ENCODE results near the gene YTHDC2.

The YTHDC2 gene

GRCh38 chr5:113531481-113532159, 18.1 kb downstream of the YTHDC2 start:
- H3K27ac ChIP-seq (replicated peaks) = no peak overlapping the region
- no peak for DNase-seq (ENCODE audit: low read depth in 1 of 2, low spot score in 1 of 2)
- TF ChIP-seq GABPA (IDR thresholded peaks at IDR 0.05; ENCODE audit: low read depth) = no peak
- no peaks in the 10 kb centered on the region for H3K27me3 ChIP-seq (ENCODE audit: insufficient read depth, poor library complexity, severe bottlenecking)
- H3K4me3 ChIP-seq (replicated peaks; ENCODE audit: insufficient read depth, low read length) = no peak overlapping the region

GRCh38 chr5:113538313-113538712, 24.8 kb downstream of the YTHDC2 start:
- no peak for DNase-seq (ENCODE audit: low read depth in 1 of 2, low spot score in 1 of 2)
- Histone ChIP-seq H3K4me3 (replicated peaks; ENCODE audit: insufficient read depth, low read length) (no peak overlapping the region), H3K27ac (replicated peaks) (no peak overlapping the region), H3K27me3 (ENCODE audit: insufficient read depth, poor library complexity, severe bottlenecking) (no peaks in the 10 kb centered on the region)
- TF ChIP-seq GABPA (IDR thresholded peaks at IDR 0.05; ENCODE audit: low read depth) = no peak
- no peak for TF ChIP-seq POLR2AphosphoS5 (IDR thresholded peaks at IDR 0.05; ENCODE audit: low read depth)
- no peak for TF ChIP-seq REST (IDR thresholded peaks at IDR 0.05; ENCODE audit: insufficient replicate concordance, low read depth)
- no peak for TF ChIP-seq CTCF (IDR thresholded peaks at IDR 0.05; ENCODE audit: insufficient read depth, low read length)
- TF ChIP-seq SPI1 (IDR thresholded peaks at IDR 0.05; ENCODE audit: borderline replicate concordance, low read depth) = no peak

GRCh38 chr5:113546703-113547183, 33.2 kb downstream of the YTHDC2 start:
- H3K27ac ChIP-seq (replicated peaks) = no peak overlapping the region
- H3K4me3 ChIP-seq (replicated peaks; ENCODE audit: insufficient read depth, low read length) = no peak overlapping the region
- H3K27me3 ChIP-seq (ENCODE audit: insufficient read depth, poor library complexity, severe bottlenecking) = no peaks in the 10 kb centered on the region
- no peak for TF ChIP-seq CTCF (IDR thresholded peaks at IDR 0.05; ENCODE audit: insufficient read depth, low read length)
- TF ChIP-seq REST (IDR thresholded peaks at IDR 0.05; ENCODE audit: insufficient replicate concordance, low read depth) = no peak
- no peak for TF ChIP-seq GABPA (IDR thresholded peaks at IDR 0.05; ENCODE audit: low read depth)
- no peak for TF ChIP-seq POLR2AphosphoS5 (IDR thresholded peaks at IDR 0.05; ENCODE audit: low read depth)
- no peak for TF ChIP-seq SPI1 (IDR thresholded peaks at IDR 0.05; ENCODE audit: borderline replicate concordance, low read depth)
- DNase-seq (ENCODE audit: low read depth in 1 of 2, low spot score in 1 of 2) = no peak

- Histone ChIP-seq H3K27ac (replicated peaks) (no peak overlapping the region), H3K4me3 (replicated peaks; ENCODE audit: insufficient read depth, low read length) (no peak overlapping the region), H3K27me3 (ENCODE audit: insufficient read depth, poor library complexity, severe bottlenecking) (no peaks in the 10 kb centered on the region)
- DNase-seq (ENCODE audit: low read depth in 1 of 2, low spot score in 1 of 2) = no peak
- TF ChIP-seq GABPA (IDR thresholded peaks at IDR 0.05; ENCODE audit: low read depth) = no peak
- no peak for TF ChIP-seq POLR2AphosphoS5 (IDR thresholded peaks at IDR 0.05; ENCODE audit: low read depth)
- TF ChIP-seq REST (IDR thresholded peaks at IDR 0.05; ENCODE audit: insufficient replicate concordance, low read depth) = no peak
- TF ChIP-seq CTCF (IDR thresholded peaks at IDR 0.05; ENCODE audit: insufficient read depth, low read length) = no peak
- no peak for TF ChIP-seq SPI1 (IDR thresholded peaks at IDR 0.05; ENCODE audit: borderline replicate concordance, low read depth)
Observed at GRCh38 chr5:113548396-113548795, 34.9 kb downstream of the YTHDC2 start.
